HepG2 (cell line): ENCODE data around the gene CACNB4. TPM values are rescaled to one million over a fixed set of nuclear protein-coding genes. Genes with fewer than 3 reads are reported as not detected.

ENCODE experiments used
- ATAC-seq: fragments of 200-7000 bp; cut with Tn5 transposase; 3 replicates; pipeline ENCODE4 v1.9.1; 2020; ENCODE audit warnings: mild to moderate bottlenecking, moderate library complexity
- BruUV-seq: library from RNA; stranded (reverse); fragments of 400-500 nt; replicated peaks from 2 replicates; lab custom pipeline; 2021; lab: Mats Ljungman, UMichigan
- CTCF ChIA-PET: fragments of 300-600 bp; formaldehyde crosslinking; extraction: SDS; loops from one replicate; lab custom pipeline; 2021; ENCODE audit warnings: low total read pairs, inconsistent platforms, low intra/inter-chr PET ratio; lab: Yijun Ruan, JAX
- POLR2A ChIA-PET: fragments of 350-600 bp; sonication (Branson Sonifier 250); formaldehyde crosslinking; loops from one replicate; lab custom pipeline; 2020; ENCODE audit warnings: antibody characterized with exemption, inconsistent platforms; lab: Yijun Ruan, JAX
- DNase-seq: peaks from one replicate; pipeline ENCODE4 v3.0.0-alpha.2; 2015; ENCODE audit warnings: low spot score
- FAIRE-seq: peaks from 3 replicates; lab custom pipeline; 2011; peaks lifted over from hg19 to GRCh38; lab: Jason Lieb, UNC
- H2AFZ ChIP-seq: one replicate; pipeline ENCODE4 v1.6.1; 2011; ENCODE audit warnings: low read length, inconsistent platforms
- H3K27ac ChIP-seq: fragments of 300-600 bp; 3 replicates; pipeline ENCODE4 v1.8.0; 2011; ENCODE audit warnings: mixed run types, mild to moderate bottlenecking, mixed read lengths, low read length, inconsistent platforms; ENCODE audit not compliant: insufficient read depth; ENCODE audit errors: extremely low read length
- H3K27me3 ChIP-seq, 2 experiments: fragments of 200-600 bp in 1 of 2; 2 replicates in 1 of 2; 3 replicates in 1 of 2; pipeline versions ENCODE4 v1.6.0 to v1.8.0; 2011; ENCODE audit warnings: low read length in 2 of 2, mild to moderate bottlenecking in 2 of 2, moderate library complexity in 2 of 2, inconsistent platforms in 1 of 2; ENCODE audit not compliant: insufficient read depth in 2 of 2, control insufficient read depth in 1 of 2
- H3K36me3 ChIP-seq, 2 experiments: fragments of 200-600 bp in 1 of 2; replicated peaks in 1 of 2; 2 replicates in 1 of 2; 3 replicates in 1 of 2; pipeline versions ENCODE4 v1.5.1 to v1.8.0; 2011; ENCODE audit warnings: low read length in 2 of 2, inconsistent platforms in 1 of 2; ENCODE audit not compliant: insufficient read depth in 2 of 2, control insufficient read depth in 1 of 2
- H3K4me1 ChIP-seq: 2 replicates; pipeline ENCODE4 v1.5.1; 2012; ENCODE audit warnings: low read length, inconsistent platforms; ENCODE audit not compliant: insufficient read depth
- H3K4me2 ChIP-seq: 2 replicates; pipeline ENCODE4 v1.6.0; 2011; ENCODE audit warnings: low read depth, low read length, inconsistent platforms
- H3K4me3 ChIP-seq, 3 experiments: fragments of 200-600 bp in 1 of 3; sonication (generic), shearing (Covaris generic) in 1 of 3; replicated peaks in 1 of 3; 2 replicates each; pipeline ENCODE4 v1.5.1; 2011 to 2016; ENCODE audit warnings: low read length in 3 of 3, inconsistent platforms in 2 of 3, low read depth in 2 of 3, mild to moderate bottlenecking in 2 of 3, control low read depth in 1 of 3, mixed read lengths in 1 of 3; ENCODE audit not compliant: insufficient read depth in 1 of 3
- H3K79me2 ChIP-seq: one replicate; pipeline ENCODE4 v1.6.1; 2011; ENCODE audit warnings: low read length, inconsistent platforms; ENCODE audit not compliant: insufficient read depth
- H3K9ac ChIP-seq: 2 replicates; pipeline ENCODE4 v1.6.0; 2011; ENCODE audit warnings: mild to moderate bottlenecking, low read depth, low read length, inconsistent platforms; ENCODE audit not compliant: insufficient read depth
- H3K9me3 ChIP-seq: 2 replicates; pipeline ENCODE4 v1.5.1; 2012; ENCODE audit warnings: mild to moderate bottlenecking, low read length
- H4K20me1 ChIP-seq: 2 replicates; pipeline ENCODE4 v1.6.0; 2011; ENCODE audit warnings: inconsistent platforms, mild to moderate bottlenecking, low read length, moderate library complexity; ENCODE audit not compliant: insufficient read depth
- BCL3 ChIP-seq: sonication (generic); formaldehyde crosslinking; IDR thresholded peaks from 2 replicates; pipeline ENCODE4 v1.5.1; 2020; ENCODE audit warnings: mild to moderate bottlenecking, missing genetic modification reagents, moderate library complexity
- CSRNP2 ChIP-seq: sonication (generic); formaldehyde crosslinking; conservative IDR thresholded peaks from 2 replicates; pipeline ENCODE4 v1.8.0; 2022; ENCODE audit warnings: low read depth, missing genetic modification reagents
- GPBP1L1 ChIP-seq: sonication (generic); formaldehyde crosslinking; IDR thresholded peaks from 2 replicates; pipeline ENCODE4 v1.5.0; 2020; ENCODE audit warnings: mild to moderate bottlenecking, missing genetic modification reagents
- HNF4A ChIP-seq: sonication (generic); formaldehyde crosslinking; IDR thresholded peaks from 2 replicates; pipeline ENCODE4 v1.4.0; 2020; ENCODE audit warnings: missing genetic modification reagents
- MBD4 ChIP-seq: IDR thresholded peaks from 2 replicates; pipeline ENCODE4 v1.6.1; 2012; ENCODE audit warnings: low read length, inconsistent platforms, borderline replicate concordance
- PTBP1 ChIP-seq: fragments of 200-400 bp; formaldehyde crosslinking; IDR thresholded peaks from 2 replicates; pipeline ENCODE4 v1.6.1; 2018; ENCODE audit warnings: low read length, low read depth; ENCODE audit not compliant: poor library complexity, severe bottlenecking
- RAD21 ChIP-seq: fragments of 450-650 bp; formaldehyde crosslinking; IDR thresholded peaks from 2 replicates; pipeline ENCODE4 v1.5.0; 2020; ENCODE audit warnings: mild to moderate bottlenecking
- RARG ChIP-seq: sonication (generic); formaldehyde crosslinking; IDR thresholded peaks from 2 replicates; pipeline ENCODE4 v1.4.0; 2020; ENCODE audit warnings: low read depth, mild to moderate bottlenecking, missing genetic modification reagents
- SMC3 ChIP-seq: IDR thresholded peaks from 2 replicates; pipeline ENCODE4 v1.6.1; 2011; ENCODE audit warnings: low read length, improper control_type of control experiment
- ZFP90 ChIP-seq: sonication (generic); formaldehyde crosslinking; IDR thresholded peaks from 2 replicates; pipeline ENCODE4 v1.8.0; 2022; ENCODE audit warnings: missing genetic modification reagents, mild to moderate bottlenecking, inconsistent platforms, borderline replicate concordance
- ZNF30 ChIP-seq: sonication (generic); formaldehyde crosslinking; IDR thresholded peaks from 2 replicates; pipeline ENCODE4 v1.5.0; 2020; ENCODE audit warnings: mild to moderate bottlenecking, missing genetic modification reagents
- ZNF609 ChIP-seq: sonication (generic); formaldehyde crosslinking; IDR thresholded peaks from 2 replicates; pipeline ENCODE4 v1.4.0; 2020; ENCODE audit warnings: mild to moderate bottlenecking, missing genetic modification reagents, borderline replicate concordance
- ZNF614 ChIP-seq: IDR thresholded peaks from 2 replicates; pipeline ENCODE4 v1.6.1; 2018; ENCODE audit warnings: missing biosample characterization, missing genetic modification reagents, inconsistent platforms, borderline replicate concordance
- WGBS: methylation state at CpG from one replicate; pipeline ENCODE4 v1.1.6; 2017; ENCODE audit warnings: low lambda C conversion rate; 5-methylcytosine and 5-hydroxymethylcytosine counted together
- in situ Hi-C: cut with HindIII; loops from 2 replicates; pipeline ENCODE4 v1.10.0; 2017; ENCODE audit warnings: low pct_unique_long_range_greater_than_20kb; ENCODE audit not compliant: extremely low pct_ligation_motif_present
- intact Hi-C: fragments of 100-400 bp; cut with micrococcal nuclease; formaldehyde crosslinking; loops from one replicate; pipeline ENCODE4 v1.10.0; 2022; ENCODE audit not compliant: unreplicated experiment
- polyA plus RNA-seq, 8 experiments: library from polyadenylated mRNA; depleted of rRNA in 3 of 8; stranded (reverse) in 7 of 8; unstranded in 1 of 8; fragments of >200 nt; fragmentation: Illumina TruSeq in 4 of 8; extraction: Trizol in 4 of 8; gene quantifications; 2 replicates each; pipeline versions ENCODE4 v1.2.1 to v1.2.3, GENCODE V29; 2011 to 2016; ENCODE audit warnings: low read depth in 4 of 8, missing spikeins in 1 of 8, mixed read lengths in 1 of 8; ENCODE audit not compliant: insufficient read depth in 1 of 8
- total RNA-seq, 5 experiments: library from RNA; depleted of rRNA; stranded (reverse); fragments of >200 nt; fragmentation: Illumina TruSeq; extraction: Trizol; gene quantifications; 2 replicates each; pipeline ENCODE4 v1.2.3, GENCODE V29; 2016; ENCODE audit warnings: low read depth in 1 of 5

Gene CACNB4
- total and polyA plus RNA-seq, 2 of the 13 experiments (the other 11 are each of a cell fraction or from before 2014, with no cell fraction given) = 5.1 to 14.3 TPM

GRCh38 chr2:152134488-152135280 lies 35.8 kb upstream of the CACNB4 start (continued):
- TF ChIP-seq BCL3 (CRISPR knock-in tag) (no peak), ZNF30 (CRISPR knock-in tag) (no peak), HNF4A (CRISPR knock-in tag) (peak; percentile 34; the same call in 1 of the 2 replicates), SMC3 (no peak)

GRCh38 chr2:152132306-152132705 lies 33.5 kb upstream of the CACNB4 start:
- no peaks in the 10 kb centered on the region for H4K20me1 ChIP-seq
- no peak overlapping the region for H3K27ac ChIP-seq
- no peak overlapping the region for H3K4me3 ChIP-seq
- intact Hi-C loops = no loop called here
- DNase-seq (no peak), ATAC-seq (no peak), FAIRE-seq (no peak)
- no peaks in the 10 kb centered on the region for H3K79me2 ChIP-seq
- in situ Hi-C loops = no loop called here
- POLR2A ChIA-PET = no interaction called here
- no peak overlapping the region for H2AFZ ChIP-seq
- H3K36me3 ChIP-seq = no peaks in the 10 kb centered on the region; a peak in 1 of 5 replicates
- CTCF ChIA-PET = no interaction called here
- H3K4me2 ChIP-seq = no peak overlapping the region
- H3K4me1 ChIP-seq = peaks cover 15% of the 10 kb centered on the region
- no peaks in the 10 kb centered on the region for H3K27me3 ChIP-seq
- no peaks in the 10 kb centered on the region for H3K9me3 ChIP-seq
- BruUV-seq = no TSS peak
- 80% methylated on average over 1 of the region's 1 CpG for WGBS
- H3K9ac ChIP-seq = no peak overlapping the region
- TF ChIP-seq GPBP1L1 (CRISPR knock-in tag) (no peak), ZNF614 (CRISPR knock-in tag) (no peak), ZFP90 (CRISPR knock-in tag) (no peak), CSRNP2 (CRISPR knock-in tag) (no peak), RARG (CRISPR knock-in tag) (no peak), PTBP1 (no peak), MBD4 (no peak), RAD21 (CRISPR knock-in tag) (no peak), ZNF609 (CRISPR knock-in tag) (no peak)
